CD4-positive, CD25-positive, alpha-beta regulatory T cell (primary cell): Measurements from ENCODE around the gene OMA1. TPM values are rescaled to one million over a fixed set of nuclear protein-coding genes. Genes with fewer than 3 reads are reported as not detected.

ENCODE experiments used
- ATAC-seq, 2 donors: fragments of 150-1000 bp; cut with Tn5 transposase; one replicate each; pipeline ENCODE4 v1.10.0; 2021; ENCODE audit warnings: low read depth in 2 of 2, moderate number of reproducible peaks in 2 of 2, moderate library complexity in 1 of 2
- DNase-seq, 3 donors: peaks; one replicate each; pipeline versions ENCODE4 v3.0.0 to v3.0.0-alpha.2; 2012 to 2022; ENCODE audit warnings: mixed read lengths in 1 of 3
- H3K27ac ChIP-seq: one replicate; pipeline ENCODE4 v1.7.0; 2013; ENCODE audit warnings: mild to moderate bottlenecking, low read length; ENCODE audit not compliant: insufficient read depth, poor library complexity, severe bottlenecking
- H3K27me3 ChIP-seq: one replicate; pipeline ENCODE4 v1.7.0; 2013; ENCODE audit warnings: low read length; ENCODE audit not compliant: control insufficient read depth, insufficient read depth
- H3K36me3 ChIP-seq: one replicate; pipeline ENCODE4 v1.7.0; 2013; ENCODE audit warnings: mild to moderate bottlenecking, low read length, moderate library complexity; ENCODE audit not compliant: control insufficient read depth, insufficient read depth
- H3K4me1 ChIP-seq: 2 replicates; pipeline ENCODE4 v1.7.0; 2013; ENCODE audit warnings: mild to moderate bottlenecking, low read length; ENCODE audit not compliant: insufficient read depth, control insufficient read depth, poor library complexity, severe bottlenecking
- H3K4me3 ChIP-seq: one replicate; pipeline ENCODE4 v1.7.0; 2013; ENCODE audit warnings: low read depth, mild to moderate bottlenecking, low read length, moderate library complexity
- H3K9me3 ChIP-seq, 2 experiments: 1 replicate in 1 of 2; 2 replicates in 1 of 2; pipeline ENCODE4 v1.7.0; 2013; ENCODE audit warnings: low read length in 2 of 2, mild to moderate bottlenecking in 1 of 2, moderate library complexity in 1 of 2; ENCODE audit not compliant: control insufficient read depth in 2 of 2
- H3K27ac Mint-ChIP-seq, 3 donors: one replicate each; pipeline ENCODE4 v1.8.0; 2020 to 2022; ENCODE audit warnings: mild to moderate bottlenecking in 3 of 3, mixed read lengths in 3 of 3, moderate library complexity in 2 of 3
- H3K27me3 Mint-ChIP-seq: one replicate; pipeline ENCODE4 v1.8.0; 2022; ENCODE audit warnings: mild to moderate bottlenecking, mixed read lengths
- H3K36me3 Mint-ChIP-seq: one replicate; pipeline ENCODE4 v1.8.0; 2020; ENCODE audit warnings: mixed read lengths
- H3K4me1 Mint-ChIP-seq, 4 donors: one replicate each; pipeline ENCODE4 v1.8.0; 2020 to 2022; ENCODE audit warnings: mixed read lengths in 4 of 4, mild to moderate bottlenecking in 1 of 4
- H3K4me3 Mint-ChIP-seq, 4 donors: one replicate each; pipeline ENCODE4 v1.8.0; 2020 to 2022; ENCODE audit warnings: mild to moderate bottlenecking in 4 of 4, mixed read lengths in 4 of 4, moderate library complexity in 3 of 4
- H3K9me3 Mint-ChIP-seq, 7 donors: one replicate each; pipeline ENCODE4 v1.8.0; 2020 to 2022; ENCODE audit warnings: mixed read lengths in 7 of 7, mild to moderate bottlenecking in 3 of 7, moderate library complexity in 2 of 7
- polyA plus RNA-seq, 4 donors: library from polyadenylated mRNA; unstranded; fragments of 300-500 nt; fragmentation: Illumina TruSeq; gene quantifications; one replicate each; pipeline ENCODE4 v1.2.3, GENCODE V29; 2021
- total RNA-seq: library from RNA; stranded (reverse); gene quantifications from one replicate; pipeline ENCODE4 v1.2.3, GENCODE V29; 2022

OMA1 gene
- total and polyA plus RNA-seq, 5 donors from 2014 or later: 27.1 to 42.9 (median 37.8) TPM

DNA sequence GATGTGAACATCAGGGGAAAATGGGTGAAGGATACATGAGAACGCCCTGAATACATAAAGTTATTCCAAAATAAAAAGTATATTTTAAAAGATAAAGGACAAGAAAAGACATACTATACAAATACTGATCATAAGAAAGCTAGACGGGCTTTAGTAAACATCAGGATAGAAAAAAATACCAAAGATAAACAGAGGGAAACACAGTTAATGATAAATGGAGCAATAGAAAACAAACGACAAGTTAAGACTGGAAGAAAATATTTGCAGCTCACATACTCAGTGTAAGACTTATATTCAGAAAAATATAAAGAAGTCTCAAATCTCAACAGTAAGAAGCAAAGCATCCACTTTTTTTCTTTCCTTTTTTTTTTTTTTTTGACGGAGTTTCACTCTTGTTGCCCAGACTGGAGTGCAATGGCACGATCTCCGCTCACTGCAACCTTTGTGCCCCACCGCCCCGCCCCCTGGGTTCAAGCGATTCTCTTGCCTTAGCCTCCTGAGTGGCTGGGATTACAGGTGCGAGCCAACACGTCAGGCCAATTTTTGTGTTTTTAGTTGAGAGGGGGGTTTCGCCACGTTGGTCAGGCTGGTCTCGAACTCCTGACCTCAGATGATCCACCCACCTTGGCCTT is 94.8 kb downstream of the OMA1 start:
- Mint-ChIP-seq H3K4me1 (no peaks in the 10 kb centered on the region), H3K27ac (no peak overlapping the region), H3K4me3 (no peak overlapping the region), H3K9me3 (no peaks in the 10 kb centered on the region), H3K27me3 (no peaks in the 10 kb centered on the region), H3K36me3 (peaks cover 8% of the 10 kb centered on the region)
- Histone ChIP-seq H3K4me3 (no peak overlapping the region), H3K4me1 (no peaks in the 10 kb centered on the region), H3K9me3 (no peaks in the 10 kb centered on the region), H3K27me3 (no peaks in the 10 kb centered on the region), H3K27ac (no peak overlapping the region), H3K36me3 (no peaks in the 10 kb centered on the region)
- DNase-seq (no peak), ATAC-seq (no peak)

DNA sequence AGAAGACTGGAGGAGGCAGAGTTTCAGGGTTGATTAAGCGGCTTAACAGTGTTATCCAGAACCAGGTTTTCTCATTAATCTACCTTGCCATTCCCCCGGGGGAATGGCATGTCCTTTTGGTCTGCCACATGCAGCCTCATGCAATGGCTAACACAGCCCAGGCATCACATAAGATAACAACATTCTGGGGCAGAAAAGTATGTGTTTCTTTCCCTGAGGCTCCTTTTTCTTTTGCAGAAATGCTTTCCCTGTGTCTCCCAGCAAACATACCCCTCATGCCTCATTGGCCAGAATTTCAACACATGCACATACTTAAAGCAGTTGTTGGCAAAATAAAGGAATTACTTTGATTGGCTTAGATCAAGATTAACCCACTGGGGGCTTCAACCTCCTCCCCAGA is 98.6 kb downstream of the OMA1 start:
- Mint-ChIP-seq H3K27ac (no peak overlapping the region), H3K36me3 (no peaks in the 10 kb centered on the region), H3K9me3 (no peaks in the 10 kb centered on the region), H3K4me1 (no peaks in the 10 kb centered on the region), H3K27me3 (no peaks in the 10 kb centered on the region), H3K4me3 (no peak overlapping the region)
- no peaks in the 10 kb centered on the region for H3K4me1 ChIP-seq
- ATAC-seq (no peak), DNase-seq (no peak)
- no peaks in the 10 kb centered on the region for H3K27me3 ChIP-seq
- no peaks in the 10 kb centered on the region for H3K36me3 ChIP-seq
- no peak overlapping the region for H3K27ac ChIP-seq
- H3K9me3 ChIP-seq: no peaks in the 10 kb centered on the region
- H3K4me3 ChIP-seq: no peak overlapping the region

DNA sequence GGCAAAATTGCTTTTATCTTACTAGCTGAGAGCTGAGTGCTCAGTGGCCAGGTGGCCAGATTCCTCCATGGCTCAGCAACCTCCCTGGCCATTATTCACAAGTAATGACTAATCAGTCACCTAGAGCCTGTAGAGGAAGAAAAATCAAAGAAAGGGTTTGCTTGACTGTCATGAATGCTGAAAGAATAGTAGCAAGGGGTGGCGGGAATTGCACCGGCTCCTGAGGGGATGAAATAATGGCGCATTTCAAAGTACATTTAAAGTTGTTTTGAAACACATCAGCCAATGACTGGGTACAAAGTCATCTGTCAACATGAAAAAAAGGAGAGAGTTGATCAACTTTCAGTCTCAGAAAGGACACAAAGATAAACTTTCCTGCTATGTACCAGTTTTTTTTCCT is 99.5 kb downstream of the OMA1 start:
- H3K9me3 ChIP-seq: no peaks in the 10 kb centered on the region
- no peak overlapping the region for H3K4me3 ChIP-seq
- Mint-ChIP-seq H3K27ac (no peak overlapping the region), H3K27me3 (no peaks in the 10 kb centered on the region), H3K36me3 (no peaks in the 10 kb centered on the region), H3K4me1 (no peaks in the 10 kb centered on the region), H3K4me3 (no peak overlapping the region), H3K9me3 (no peaks in the 10 kb centered on the region)
- DNase-seq (no peak), ATAC-seq (no peak)
- H3K27me3 ChIP-seq: no peaks in the 10 kb centered on the region
- H3K27ac ChIP-seq: no peak overlapping the region
- H3K36me3 ChIP-seq: no peaks in the 10 kb centered on the region
- H3K4me1 ChIP-seq: no peaks in the 10 kb centered on the region

DNA sequence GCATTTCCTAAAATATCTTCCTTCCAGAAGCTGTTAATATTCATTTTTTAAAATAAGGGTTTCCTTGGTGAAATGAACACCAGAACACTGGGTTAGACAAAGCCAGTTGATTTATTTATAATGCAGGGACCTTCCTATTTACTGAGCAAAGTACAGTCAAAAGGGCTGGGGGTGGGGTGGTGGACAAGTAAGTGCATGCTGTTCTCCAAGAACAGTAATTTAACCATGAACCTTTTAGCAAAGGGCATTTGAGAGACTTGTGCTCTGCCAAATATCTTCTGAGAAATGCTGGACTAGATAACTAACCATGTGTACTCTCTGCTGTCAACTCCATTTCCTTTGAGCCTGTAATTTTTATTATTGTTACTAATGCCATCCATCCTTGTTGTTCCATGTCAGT is 100.2 kb downstream of the OMA1 start:
- no peaks in the 10 kb centered on the region for H3K27me3 ChIP-seq
- no peaks in the 10 kb centered on the region for H3K4me1 ChIP-seq
- Mint-ChIP-seq H3K36me3 (no peaks in the 10 kb centered on the region), H3K27ac (no peak overlapping the region), H3K4me3 (no peak overlapping the region), H3K9me3 (no peaks in the 10 kb centered on the region), H3K4me1 (no peaks in the 10 kb centered on the region), H3K27me3 (no peaks in the 10 kb centered on the region)
- no peak overlapping the region for H3K4me3 ChIP-seq
- ATAC-seq (no peak), DNase-seq (no peak)
- H3K9me3 ChIP-seq: no peaks in the 10 kb centered on the region
- H3K27ac ChIP-seq: no peak overlapping the region
- H3K36me3 ChIP-seq: no peaks in the 10 kb centered on the region

DNA sequence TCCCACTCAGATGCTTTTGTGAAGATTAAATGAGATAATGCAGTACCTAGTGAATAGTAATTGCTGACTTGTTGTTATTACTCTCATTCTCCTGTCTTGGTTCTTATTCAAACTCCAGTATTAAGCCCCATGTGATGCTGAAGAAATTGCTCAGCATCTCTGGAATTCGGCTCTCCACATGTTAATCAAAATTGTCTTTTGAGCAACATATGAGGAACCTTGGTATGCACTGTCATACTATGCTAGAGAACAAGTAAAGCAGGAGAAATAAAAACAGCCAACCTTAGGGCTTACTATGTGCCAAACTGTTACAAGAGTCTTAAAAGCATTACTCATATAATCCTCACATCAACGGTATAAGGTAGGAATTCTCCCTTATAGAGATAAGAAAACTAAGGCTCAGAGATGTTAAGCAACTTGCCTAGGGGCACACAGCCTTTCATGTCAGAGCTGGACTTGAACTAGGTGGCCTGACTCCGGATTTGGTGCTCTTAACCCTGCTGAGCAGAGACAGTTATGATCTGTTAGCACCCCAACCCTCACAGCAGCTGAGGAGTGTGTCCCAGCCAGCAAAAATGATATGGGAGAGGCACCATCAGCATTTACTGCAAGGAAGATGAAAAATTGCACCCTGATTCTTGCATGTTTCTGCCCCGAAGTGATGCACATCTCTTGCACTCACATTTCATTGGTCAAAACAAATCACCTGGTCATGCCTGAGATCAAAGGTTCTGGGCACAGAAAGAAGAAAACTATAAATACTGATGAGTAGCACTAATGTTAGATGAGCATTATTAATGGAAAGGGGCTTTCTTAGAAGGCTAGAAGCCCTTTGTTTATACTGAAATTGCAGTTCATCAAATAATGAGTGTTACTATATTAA is 102.3 kb downstream of the OMA1 start:
- no peaks in the 10 kb centered on the region for H3K9me3 Mint-ChIP-seq
- no peak for DNase-seq
- Histone ChIP-seq H3K4me3 (no peak overlapping the region), H3K9me3 (no peaks in the 10 kb centered on the region), H3K27me3 (no peaks in the 10 kb centered on the region), H3K27ac (no peak overlapping the region), H3K36me3 (no peaks in the 10 kb centered on the region), H3K4me1 (no peaks in the 10 kb centered on the region)
- no peaks in the 10 kb centered on the region for H3K36me3 Mint-ChIP-seq
- peak overlapping the region in 1 of 3 donors; percentile 48 for H3K27ac Mint-ChIP-seq
- H3K27me3 Mint-ChIP-seq: no peaks in the 10 kb centered on the region
- no peaks in the 10 kb centered on the region for H3K4me1 Mint-ChIP-seq
- no peak for ATAC-seq
- H3K4me3 Mint-ChIP-seq: no peak overlapping the region

DNA sequence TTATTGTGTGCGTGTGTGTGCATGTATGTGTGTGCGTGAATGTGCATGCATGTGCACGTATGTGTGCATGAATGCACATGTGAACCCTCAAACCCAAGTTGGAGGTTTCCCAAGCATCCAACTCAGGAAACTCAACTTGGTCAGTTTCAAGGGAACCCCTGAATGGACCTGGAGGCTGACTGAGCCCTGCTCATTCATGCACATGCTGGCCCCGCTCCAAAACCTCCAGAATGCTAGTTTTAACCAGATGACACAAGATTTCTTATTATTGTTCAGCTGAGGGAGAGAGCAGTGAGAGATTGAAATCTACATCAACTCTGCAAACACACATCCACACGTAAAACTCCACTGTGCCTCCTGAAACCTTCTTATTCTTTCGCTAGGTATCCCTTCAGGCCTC is 104.4 kb downstream of the OMA1 start:
- H3K4me3 Mint-ChIP-seq: no peak overlapping the region
- no peaks in the 10 kb centered on the region for H3K36me3 Mint-ChIP-seq
- no peak for ATAC-seq
- H3K9me3 ChIP-seq: no peaks in the 10 kb centered on the region
- DNase-seq: no peak
- H3K4me1 Mint-ChIP-seq: no peaks in the 10 kb centered on the region
- no peaks in the 10 kb centered on the region for H3K4me1 ChIP-seq
- no peaks in the 10 kb centered on the region for H3K36me3 ChIP-seq
- no peak overlapping the region for H3K4me3 ChIP-seq
- H3K9me3 Mint-ChIP-seq: peaks cover 0 to 2% (median 0%) of the 10 kb centered on the region in 7 donors
- H3K27ac Mint-ChIP-seq: no peak overlapping the region
- H3K27me3 Mint-ChIP-seq: no peaks in the 10 kb centered on the region
- no peaks in the 10 kb centered on the region for H3K27me3 ChIP-seq
- H3K27ac ChIP-seq: no peak overlapping the region

DNA sequence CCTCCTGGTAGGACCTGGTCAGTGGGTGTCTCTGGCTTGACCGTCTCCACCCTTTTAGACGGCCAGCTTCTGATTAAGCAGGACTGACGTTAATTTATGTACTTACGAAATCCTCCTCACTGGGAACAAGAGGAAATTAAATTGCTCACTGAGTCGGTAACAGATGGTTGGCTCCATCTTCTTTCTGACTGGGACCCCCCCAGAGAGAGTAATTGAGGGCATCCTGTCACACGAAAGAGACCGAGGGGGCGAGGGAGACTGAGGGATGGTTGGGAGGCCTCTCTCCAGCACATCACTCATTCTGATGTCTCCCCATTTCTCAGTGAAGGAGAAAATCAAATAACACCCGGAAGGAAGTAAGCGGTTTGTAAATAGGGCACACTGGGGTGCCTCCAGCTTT is 104.8 kb downstream of the OMA1 start:
- H3K36me3 Mint-ChIP-seq: no peaks in the 10 kb centered on the region
- H3K27me3 ChIP-seq: no peaks in the 10 kb centered on the region
- no peaks in the 10 kb centered on the region for H3K36me3 ChIP-seq
- no peaks in the 10 kb centered on the region for H3K9me3 ChIP-seq
- no peak overlapping the region for H3K4me3 Mint-ChIP-seq
- H3K27ac Mint-ChIP-seq: no peak overlapping the region
- H3K4me3 ChIP-seq: no peak overlapping the region
- no peak for DNase-seq
- H3K4me1 Mint-ChIP-seq: no peaks in the 10 kb centered on the region
- peaks cover 0 to 2% (median 0%) of the 10 kb centered on the region in 7 donors for H3K9me3 Mint-ChIP-seq
- H3K27ac ChIP-seq: no peak overlapping the region
- H3K27me3 Mint-ChIP-seq: no peaks in the 10 kb centered on the region
- H3K4me1 ChIP-seq: no peaks in the 10 kb centered on the region
- no peak for ATAC-seq

DNA sequence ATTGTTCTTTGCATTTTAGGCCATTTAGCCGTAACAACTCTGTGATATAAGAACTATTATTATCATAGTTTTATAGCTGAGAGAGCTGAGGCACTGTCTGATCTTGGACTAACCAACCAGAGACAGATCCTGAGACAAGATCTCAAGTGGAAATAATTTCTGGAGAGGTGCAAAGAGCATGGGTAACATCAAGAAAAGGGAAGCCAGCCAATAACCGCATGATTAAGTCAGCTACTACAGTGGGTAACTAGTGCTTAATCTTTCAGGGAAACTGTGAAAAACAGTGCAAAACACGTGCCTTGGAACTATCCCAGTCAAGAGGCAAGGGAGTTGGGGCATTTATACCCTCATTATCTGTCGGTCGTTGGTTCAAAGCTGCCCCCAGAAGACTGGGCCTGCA is 105.8 kb downstream of the OMA1 start:
- no peaks in the 10 kb centered on the region for H3K4me1 Mint-ChIP-seq
- H3K4me3 Mint-ChIP-seq: no peak overlapping the region
- Histone ChIP-seq H3K4me3 (no peak overlapping the region), H3K4me1 (no peaks in the 10 kb centered on the region), H3K27me3 (no peaks in the 10 kb centered on the region), H3K27ac (no peak overlapping the region), H3K36me3 (no peaks in the 10 kb centered on the region), H3K9me3 (no peaks in the 10 kb centered on the region)
- no peak for DNase-seq
- no peak for ATAC-seq
- no peaks in the 10 kb centered on the region for H3K36me3 Mint-ChIP-seq
- H3K27ac Mint-ChIP-seq: no peak overlapping the region
- peaks cover 0 to 2% (median 0%) of the 10 kb centered on the region in 7 donors for H3K9me3 Mint-ChIP-seq
- H3K27me3 Mint-ChIP-seq: no peaks in the 10 kb centered on the region
